NCI-H2227 (cell line): ENCODE measurements around the gene UGT1A5.
"Not testable (repeated sequence)": the region's sequence is repeated elsewhere in the genome, so short reads cannot be mapped to it uniquely, and the experiment has no call there.

Experiments used
- DNase-seq: peaks from one replicate; lab custom pipeline; 2025; ENCODE audit not compliant: unreplicated experiment; lab: John Stamatoyannopoulos, UW

Gene UGT1A5

DNA sequence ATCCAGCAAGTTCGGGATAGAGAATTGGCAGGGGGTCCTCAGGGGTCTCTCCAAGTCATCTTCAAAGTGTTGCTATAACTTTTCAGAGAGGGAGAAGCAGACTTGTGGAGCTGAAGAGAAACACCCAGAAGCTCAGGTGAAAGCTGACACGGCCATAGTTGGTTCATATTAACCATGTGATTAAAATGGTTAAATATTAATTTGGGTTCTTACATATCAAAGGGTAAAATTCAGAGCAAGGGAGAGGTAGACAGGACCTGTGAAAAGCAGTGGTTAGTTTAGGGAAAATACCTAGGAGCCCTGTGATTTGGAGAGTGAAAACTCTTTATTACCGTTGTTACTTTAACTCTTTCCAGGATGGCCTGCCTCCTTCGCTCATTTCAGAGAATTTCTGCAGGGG is 20.1 kb upstream of the UGT1A5 start, which contains the start of gene UGT1A6:
UGT1A6 (plus strand) TSS at position 243 of the 400 bp plus-strand sequence; CDS start at position 358, 115 bp downstream.
- DNase-seq, result no peak

DNA sequence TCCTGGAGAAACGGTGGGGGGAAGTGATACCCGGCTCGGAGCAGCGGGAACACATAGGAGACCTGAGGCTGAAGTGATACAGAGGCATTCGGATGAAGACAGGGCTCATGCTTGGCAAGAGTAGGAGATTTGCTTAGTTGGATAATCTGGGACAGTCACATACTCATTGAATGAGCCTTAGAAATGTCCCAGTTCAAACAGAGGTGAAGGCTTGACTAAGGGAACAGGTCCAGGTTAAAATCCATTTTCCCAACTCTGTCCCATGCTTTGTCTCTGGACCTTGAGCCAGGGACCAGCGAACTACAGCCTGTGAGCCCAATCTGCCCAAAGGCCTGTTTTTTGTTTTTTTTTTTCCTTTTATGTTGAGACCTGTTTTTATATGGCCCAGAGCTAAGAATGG is 18.7 kb upstream of the UGT1A5 start:
- no peak for DNase-seq

DNA sequence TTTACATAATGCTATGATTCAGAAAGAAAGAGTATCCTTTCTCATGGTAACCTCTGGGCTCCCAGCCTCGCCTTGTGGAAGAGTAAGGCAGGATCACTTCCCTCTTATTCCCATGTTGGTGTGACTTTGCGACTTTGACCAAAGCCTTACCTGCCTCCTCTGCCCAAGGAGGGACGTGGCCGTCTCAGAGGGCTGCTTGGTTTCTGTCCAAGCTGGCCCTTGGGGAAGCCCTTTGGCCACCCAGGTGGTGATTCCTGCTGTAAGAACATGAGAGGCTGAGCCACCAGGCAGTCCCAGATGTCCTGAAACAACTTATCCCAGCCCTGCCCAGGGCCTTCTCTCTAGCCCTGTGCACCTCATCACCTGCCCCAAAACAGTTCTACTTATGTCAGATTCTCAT is 14.0 kb upstream of the UGT1A5 start:
- no peak for DNase-seq

DNA sequence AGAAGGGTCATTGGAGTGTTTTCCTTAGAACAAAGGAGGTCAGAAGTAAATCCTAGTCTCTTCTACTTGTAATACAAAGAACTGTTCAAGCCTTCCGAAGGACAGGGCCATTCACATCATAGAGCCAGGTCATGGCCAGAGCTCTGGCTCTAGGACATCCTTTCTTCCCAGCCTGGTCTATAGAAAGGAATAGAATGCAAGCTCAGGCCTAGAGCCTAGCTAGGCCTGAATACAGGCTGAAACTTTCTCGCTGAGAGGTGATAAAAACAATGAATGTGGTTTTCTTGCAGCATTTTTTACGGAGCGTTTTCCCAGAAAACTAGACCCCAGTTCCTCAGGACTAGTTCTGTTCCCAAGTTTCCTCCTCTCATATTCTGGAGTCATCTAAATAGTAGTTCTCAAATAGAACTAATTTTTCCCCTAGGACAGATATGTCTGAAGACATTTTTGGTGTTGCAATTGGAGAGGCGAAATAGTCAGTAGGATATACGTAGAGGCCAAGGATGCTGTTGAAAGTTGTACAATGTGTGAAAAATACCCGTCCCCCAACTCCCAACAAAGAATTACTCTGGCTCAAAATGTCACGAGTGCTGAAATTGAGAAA is 13.2 kb upstream of the UGT1A5 start:
- no peak for DNase-seq

DNA sequence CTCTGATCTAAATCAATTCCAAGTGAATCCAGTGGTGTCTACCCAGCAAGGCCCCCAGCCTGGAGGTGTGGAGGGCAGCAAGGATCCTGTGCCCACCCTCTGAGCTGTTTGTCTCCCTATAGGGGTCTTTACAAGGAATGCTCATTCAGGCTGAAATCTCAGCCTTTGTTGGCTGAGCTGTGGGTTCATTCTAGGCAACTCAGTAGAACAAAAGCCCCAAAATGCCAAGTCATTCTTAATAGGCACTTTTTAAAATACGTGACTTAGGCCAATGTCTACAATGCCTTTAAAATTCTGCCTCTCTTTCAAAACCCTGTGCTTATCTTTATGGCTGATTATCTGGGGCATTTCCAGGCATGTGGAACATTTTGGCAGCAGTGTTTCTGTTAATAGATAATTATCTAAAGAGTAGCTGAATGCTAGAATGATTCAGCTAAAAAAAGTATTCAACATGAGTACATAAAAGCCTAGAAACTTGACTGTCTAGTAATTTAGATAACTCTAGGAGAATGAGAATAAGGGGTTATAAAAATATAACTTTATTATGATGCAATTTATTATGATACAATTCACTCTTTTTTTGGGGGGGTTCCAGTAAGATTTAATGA is 12.6 kb upstream of the UGT1A5 start:
- DNase-seq, result no peak

DNA sequence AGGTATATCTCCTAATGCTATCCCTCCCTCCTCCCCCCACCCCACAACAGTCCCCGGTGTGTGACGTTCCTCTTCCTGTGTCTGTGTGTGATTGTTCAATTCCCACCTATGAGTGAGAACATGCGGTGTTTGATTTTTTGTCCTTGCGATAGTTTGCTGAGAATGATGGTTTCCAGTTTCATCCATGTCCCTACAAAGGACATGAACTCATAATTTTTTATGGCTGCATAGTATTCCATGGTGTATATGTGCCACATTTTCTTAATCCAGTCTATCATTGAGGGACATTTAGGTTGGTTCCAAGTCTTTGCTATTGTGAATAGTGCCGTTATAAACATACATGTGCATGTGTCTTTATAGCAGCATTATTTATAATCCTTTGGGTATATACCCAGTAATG is 11.9 kb upstream of the UGT1A5 start:
- not testable (repeated sequence) for DNase-seq

DNA sequence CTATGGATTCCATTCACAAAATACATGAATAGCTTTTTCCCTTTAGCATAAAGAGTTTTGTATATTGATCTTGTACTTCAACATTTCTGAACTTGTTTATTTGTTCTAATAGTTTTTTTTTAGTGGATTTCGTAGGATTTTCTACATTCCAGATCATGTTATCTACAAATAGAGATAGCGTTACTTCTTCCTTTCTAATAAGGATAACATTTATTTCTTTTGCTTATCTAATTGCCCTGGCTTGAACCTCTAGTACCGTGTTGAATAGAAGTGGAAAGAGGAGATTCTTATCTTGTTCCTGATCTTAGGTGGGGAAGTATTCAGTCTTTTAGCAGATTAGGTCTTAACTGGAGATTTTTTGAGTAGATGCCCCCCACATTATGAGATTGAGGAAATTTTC is 10.5 kb upstream of the UGT1A5 start:
- no peak for DNase-seq

DNA sequence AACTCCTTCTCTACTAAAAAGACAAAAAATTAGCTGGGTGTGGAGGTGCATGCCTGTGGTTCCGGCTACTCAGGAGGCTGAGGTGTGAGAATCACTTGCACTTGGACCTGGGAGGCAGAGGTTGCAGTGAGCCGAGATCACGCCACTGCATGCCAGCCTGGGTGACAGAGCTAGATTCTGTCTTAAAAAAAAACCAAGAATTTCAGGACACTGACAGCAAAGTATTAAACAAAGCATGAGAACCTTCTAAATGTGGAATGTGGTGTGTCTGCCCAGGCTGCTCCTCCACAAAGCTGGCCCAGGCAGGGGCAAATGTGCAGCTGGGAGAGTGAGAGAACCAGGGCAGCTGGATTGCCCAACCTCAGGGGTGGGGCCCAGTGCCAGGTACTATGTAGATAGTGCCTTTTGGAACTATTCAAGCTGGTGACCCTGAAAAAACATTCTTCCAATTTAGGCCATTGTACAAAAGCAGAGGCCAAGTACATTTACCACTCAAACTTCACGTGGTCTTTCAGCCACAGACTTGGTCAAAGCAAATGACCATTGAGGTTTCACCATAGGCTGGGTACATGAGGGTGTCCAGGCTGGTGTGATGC is 6.7 kb upstream of the UGT1A5 start:
- no peak for DNase-seq

DNA sequence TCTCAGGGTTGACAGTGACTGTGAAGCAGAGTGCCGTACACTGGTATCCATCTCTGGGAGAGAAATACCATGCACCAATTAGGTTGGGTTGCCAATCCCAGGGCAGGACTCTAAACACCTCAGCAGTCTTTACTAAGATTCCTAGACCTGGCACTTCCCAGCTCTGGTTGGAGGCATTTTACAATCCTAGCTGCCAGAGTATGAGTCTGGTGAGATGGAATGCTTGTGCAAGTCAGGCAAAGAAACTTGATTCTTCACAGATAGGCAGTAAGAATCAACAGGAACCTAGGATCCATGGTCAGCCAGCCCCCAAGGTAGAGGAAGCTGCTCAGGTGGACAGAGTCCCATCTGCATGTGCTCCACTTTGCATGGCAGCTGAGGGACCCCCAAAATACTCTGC is 6.0 kb upstream of the UGT1A5 start:
- DNase-seq, result no peak

DNA sequence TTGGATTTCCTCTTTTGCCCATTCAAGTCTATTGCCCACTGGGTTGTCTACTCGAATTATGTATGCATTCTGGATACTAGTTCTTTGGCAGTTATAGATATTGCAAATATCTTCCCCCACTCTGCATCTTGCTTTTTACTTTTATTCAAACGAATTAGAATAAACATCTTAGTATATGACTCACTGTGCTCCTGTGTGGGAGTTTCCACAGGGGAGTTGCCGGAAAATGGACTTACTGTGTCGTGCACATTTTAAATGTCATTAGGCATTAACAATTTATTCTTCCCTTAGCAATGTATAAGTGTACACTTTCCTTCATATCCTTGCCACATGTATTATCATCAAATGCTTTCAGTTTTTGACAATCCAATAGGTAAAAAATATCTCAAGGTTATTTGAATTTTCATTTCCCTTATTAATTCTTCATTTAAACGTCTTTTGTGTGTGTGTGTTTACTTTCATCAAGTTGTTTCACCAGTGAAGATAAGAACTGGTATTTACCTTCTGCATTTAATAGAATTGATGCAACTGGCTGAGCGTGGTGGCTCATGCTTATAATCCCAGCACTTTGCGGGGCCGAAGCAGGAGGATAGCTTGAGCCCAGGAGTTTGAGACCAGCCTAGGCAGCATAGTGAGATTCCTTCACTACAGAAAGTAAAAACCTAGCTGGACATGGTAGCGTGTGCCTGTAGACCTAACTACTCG is 4.6 kb upstream of the UGT1A5 start:
- DNase-seq, result no peak

DNA sequence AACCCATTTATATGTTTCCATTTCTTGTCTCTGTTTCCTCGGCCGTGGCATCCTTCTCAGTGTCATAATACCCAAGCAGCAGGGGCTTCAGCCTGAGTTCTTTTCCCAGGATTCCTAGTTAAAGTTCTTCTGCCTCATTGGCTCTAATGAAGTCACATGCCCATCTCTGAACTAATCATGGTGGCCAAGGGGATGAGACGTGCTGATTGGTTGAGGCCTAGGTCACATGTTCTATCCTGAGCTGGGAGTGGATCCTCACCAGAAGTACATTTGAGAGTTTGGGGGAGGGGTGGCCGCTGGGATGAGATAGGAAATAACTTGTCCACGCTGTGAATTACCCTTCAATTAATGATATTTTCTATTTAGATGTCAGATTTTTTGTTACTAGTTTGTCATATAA is 3.8 kb upstream of the UGT1A5 start:
- DNase-seq, result no peak

DNA sequence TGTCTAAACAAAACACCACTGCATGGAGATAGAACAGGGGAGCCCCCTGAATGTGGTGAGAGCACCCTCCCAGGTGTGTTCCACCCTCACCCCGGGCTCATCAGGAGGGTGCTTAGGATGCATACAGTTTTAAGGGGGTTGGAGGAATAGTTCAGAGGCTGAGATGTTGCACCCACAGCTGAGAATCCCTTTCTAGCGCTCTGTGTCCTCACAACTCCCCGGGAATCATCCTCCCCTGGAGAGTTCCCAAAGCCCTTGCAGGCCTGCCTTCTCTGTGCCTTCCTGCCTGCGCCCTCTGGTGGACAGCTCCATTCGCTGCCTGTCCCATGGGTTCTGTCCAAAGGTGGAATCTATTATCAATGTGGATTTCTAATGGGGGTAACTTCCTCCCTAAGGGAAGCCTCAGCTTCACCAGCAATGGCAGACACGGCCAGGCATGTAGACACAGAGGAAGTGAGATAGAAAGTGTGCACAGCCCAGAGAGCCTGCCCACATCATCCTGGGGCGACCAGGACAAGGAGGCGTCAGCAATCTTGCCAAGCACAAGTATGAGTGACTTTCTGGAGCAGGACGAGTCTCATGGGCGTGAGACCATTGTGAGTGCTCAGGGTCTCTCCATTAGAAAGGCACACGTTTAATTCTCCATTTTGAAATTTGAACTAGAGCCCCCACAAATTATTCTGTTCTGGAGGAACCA is 1.2 kb upstream of the UGT1A5 start:
- DNase-seq, result peak; percentile 59

DNA sequence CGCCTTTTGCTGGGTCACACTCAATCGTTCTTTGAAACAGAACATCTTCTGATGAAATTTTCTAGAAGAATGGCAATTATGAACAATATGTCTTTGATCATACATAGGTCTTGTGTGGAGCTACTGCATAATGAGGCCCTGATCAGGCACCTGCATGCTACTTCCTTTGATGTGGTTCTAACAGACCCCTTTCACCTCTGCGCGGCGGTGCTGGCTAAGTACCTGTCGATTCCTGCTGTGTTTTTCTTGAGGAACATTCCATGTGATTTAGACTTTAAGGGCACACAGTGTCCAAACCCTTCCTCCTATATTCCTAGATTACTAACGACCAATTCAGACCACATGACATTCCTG is 532 bp downstream of the UGT1A5 start:
- no peak for DNase-seq

DNA sequence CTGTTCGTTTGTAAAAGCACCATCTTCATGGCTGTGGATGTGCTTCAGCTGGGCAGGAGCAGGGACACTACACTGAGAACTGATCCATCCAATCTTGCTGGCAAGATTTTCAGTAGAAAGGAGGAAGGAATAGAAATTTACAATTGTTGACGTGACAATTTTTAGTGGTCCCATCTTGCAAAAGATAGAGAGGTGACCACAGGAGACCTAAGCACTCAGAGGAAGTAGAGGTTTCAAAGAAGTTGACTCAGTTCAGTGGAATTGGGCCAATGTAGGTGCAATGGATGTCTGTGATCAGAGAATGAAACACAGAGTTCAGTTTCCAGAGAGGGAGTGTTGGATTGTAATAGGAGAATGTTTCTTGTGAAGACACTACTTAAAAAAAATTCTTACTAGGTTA is 1.4 kb downstream of the UGT1A5 start:
- no peak for DNase-seq

DNA sequence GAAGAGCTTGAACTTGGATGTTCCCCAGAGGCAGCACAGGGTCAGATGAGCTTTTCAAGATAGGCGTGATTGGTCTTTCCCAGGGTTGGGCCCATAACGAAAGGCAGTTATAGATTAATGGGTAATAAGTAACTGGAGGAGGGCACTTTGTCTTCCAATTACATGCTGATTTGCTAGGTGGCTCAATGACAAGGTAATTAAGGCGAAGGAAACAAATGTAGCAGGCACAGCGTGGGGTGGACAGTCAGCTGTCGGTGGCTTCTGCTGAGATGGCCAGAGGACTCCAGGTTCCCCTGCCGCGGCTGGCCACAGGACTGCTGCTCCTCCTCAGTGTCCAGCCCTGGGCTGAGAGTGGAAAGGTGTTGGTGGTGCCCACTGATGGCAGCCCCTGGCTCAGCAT is 5.8 kb downstream of the UGT1A5 start, which contains the start of gene UGT1A4:
UGT1A4 (plus strand) TSS at position 185 of the 400 bp plus-strand sequence; CDS start at position 270, 85 bp downstream.
- DNase-seq, result no peak

DNA sequence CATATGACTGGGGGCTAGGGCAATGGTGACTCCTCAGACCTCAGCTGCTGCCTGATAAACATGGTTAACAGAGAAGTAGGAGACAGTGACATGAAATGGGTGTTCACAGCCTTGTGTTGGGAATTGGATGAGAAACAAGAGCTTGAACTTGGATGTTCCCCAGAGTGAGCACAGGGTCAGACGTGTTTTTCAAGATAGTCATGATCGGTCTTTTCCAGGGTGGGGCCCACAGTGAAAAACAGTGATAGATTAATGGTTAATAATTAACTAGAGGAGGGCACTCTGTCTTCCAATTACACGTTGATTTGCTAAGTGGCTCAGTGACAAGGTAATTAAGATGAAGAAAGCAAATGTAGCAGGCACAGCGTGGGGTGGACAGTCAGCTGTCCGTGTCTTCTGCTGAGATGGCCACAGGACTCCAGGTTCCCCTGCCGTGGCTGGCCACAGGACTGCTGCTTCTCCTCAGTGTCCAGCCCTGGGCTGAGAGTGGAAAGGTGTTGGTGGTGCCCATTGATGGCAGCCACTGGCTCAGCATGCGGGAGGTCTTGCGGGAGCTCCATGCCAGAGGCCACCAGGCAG is 16.1 kb downstream of the UGT1A5 start, which contains the start of gene UGT1A3:
UGT1A3 (plus strand) TSS at position 320 of the 579 bp plus-strand sequence; CDS start at position 405, 85 bp downstream.
- no peak for DNase-seq

DNA sequence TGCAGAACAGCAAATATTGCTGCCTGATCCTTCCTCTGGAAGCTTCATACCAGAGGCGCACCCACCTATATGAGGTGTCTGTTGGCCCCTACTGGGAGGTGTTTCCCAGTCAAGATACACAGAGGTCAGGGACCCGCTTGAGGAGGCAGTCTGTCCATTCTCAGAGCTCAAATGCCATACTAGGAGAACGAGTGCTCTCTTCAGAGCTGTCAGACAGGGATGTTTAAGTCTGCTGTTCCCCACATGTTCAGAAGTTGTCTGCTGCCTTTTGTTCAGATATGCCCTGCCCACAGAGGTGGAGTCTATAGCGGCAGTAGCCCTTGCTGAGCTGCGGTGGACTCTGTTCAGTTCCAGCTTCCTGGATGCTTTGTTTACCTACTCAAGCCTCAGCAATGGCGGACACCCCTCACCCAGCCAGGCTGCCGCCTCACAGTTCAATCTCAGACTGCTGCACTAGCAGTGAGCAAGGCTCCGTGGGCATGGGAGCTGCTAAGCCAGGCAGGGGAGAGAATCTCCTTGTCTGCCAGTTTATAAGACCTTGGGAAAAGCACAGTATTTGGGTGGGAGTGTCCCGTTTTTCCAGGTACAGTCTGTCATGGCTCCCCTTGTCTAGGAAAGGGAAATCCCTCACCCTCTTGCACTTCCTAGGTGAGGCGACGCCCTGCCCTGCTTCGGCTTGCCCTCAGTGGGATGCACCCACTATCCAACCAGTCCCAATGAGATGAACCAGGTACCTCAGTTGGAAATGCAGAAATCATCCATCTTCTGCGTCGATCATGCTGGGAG is 24.4 kb downstream of the UGT1A5 start:
- not testable (repeated sequence) for DNase-seq

DNA sequence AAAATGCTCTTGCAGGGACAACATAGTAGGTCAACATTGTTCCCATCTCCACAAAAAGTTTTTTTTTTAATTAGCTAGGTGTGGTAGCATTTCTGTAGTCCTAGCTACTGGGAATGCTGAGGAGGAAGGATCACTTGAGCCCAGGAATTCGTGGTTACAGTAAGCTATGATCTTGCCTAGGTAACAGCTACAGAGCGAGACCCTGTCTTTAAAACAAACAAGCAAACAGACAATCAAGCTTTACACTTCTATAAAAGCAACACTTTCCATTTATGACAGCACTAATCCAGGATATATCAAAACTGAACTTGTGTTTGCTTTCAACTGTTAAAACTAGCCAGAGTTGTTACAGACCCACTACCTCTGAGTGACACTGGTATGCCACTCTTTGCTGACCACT is 28.2 kb downstream of the UGT1A5 start:
- no peak for DNase-seq

DNA sequence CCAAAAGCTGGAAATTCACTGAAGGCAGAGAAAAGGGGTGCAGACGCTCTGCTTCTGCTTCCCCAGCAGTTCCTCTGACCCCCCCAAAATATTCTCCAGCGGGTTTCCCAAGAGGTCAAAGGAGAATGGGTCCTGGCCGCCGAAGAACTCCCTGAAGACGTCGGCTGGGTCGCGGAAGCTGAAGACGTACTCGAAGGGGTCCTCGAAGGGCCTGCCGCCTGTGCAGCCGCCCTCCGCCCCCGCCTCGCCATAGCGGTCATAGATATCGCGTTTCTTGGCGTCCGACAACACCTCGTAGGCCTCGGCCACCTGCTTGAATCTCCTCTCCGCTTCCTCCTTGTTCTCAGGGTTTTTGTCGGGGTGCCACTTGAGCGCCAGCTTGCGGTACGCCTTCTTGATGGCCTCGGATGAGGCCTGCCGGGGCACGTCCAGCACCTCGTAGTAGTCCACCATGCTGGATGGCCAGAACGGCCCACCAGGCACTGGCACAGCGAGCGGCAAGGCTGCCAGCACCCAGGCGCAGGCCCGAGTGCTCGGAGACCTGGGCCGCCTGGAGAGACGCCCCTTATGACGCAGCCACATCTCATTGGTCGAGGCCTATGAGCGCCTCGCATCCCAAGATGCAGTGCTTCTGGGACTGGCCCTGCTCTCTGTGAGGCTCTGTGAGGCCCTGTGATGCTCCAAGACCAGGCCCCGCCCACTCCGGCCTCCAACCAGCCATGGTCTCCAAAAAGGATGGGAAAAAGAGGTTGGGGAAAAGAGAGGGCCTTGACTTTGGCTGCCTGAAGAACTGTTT is 31.0 kb downstream of the UGT1A5 start:
- no peak for DNase-seq
